Suprapubic skin (tissue), 4 donors: ENCODE measurements around the gene STARD9.

Source experiments
- EP300 ChIP-seq: sonication (generic); formaldehyde crosslinking; IDR thresholded peaks from one replicate; pipeline ENCODE4 v1.6.1; 2017; ENCODE audit warnings: antibody characterized with exemption
- POLR2A ChIP-seq, 2 donors: fragments of 450-650 bp; IDR thresholded peaks; one replicate each; pipeline ENCODE4 v1.6.1; 2017; ENCODE audit warnings: antibody characterized with exemption in 2 of 2, mild to moderate bottlenecking in 2 of 2, moderate library complexity in 2 of 2
- POLR2AphosphoS5 ChIP-seq, 3 donors: sonication (generic); formaldehyde crosslinking; IDR thresholded peaks; one replicate each; pipeline ENCODE4 v1.6.1; 2017; ENCODE audit warnings: antibody characterized with exemption in 3 of 3
- TF ChIP-seq, protein P1 (sequence below), 2 donors: fragments of 200-600 bp in 1 of 2; fragments of 450-650 bp in 1 of 2; sonication (generic) in 1 of 2; IDR thresholded peaks; one replicate each; pipeline ENCODE4 v1.5.1; 2016 to 2019; ENCODE audit warnings: antibody characterized with exemption in 2 of 2, mild to moderate bottlenecking in 1 of 2, moderate library complexity in 1 of 2

GRCh38 chr15:42720071-42720470, 144.7 kb downstream of the STARD9 start:
- TF ChIP-seq, protein P1, sequence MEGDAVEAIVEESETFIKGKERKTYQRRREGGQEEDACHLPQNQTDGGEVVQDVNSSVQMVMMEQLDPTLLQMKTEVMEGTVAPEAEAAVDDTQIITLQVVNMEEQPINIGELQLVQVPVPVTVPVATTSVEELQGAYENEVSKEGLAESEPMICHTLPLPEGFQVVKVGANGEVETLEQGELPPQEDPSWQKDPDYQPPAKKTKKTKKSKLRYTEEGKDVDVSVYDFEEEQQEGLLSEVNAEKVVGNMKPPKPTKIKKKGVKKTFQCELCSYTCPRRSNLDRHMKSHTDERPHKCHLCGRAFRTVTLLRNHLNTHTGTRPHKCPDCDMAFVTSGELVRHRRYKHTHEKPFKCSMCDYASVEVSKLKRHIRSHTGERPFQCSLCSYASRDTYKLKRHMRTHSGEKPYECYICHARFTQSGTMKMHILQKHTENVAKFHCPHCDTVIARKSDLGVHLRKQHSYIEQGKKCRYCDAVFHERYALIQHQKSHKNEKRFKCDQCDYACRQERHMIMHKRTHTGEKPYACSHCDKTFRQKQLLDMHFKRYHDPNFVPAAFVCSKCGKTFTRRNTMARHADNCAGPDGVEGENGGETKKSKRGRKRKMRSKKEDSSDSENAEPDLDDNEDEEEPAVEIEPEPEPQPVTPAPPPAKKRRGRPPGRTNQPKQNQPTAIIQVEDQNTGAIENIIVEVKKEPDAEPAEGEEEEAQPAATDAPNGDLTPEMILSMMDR (IDR thresholded peaks at IDR 0.05), result no peak
- no peak for TF ChIP-seq POLR2A (IDR thresholded peaks at IDR 0.05)
- TF ChIP-seq EP300, result no peak
- TF ChIP-seq POLR2AphosphoS5 (IDR thresholded peaks at IDR 0.05), result no peak
